Loucy (cell line): ENCODE data around the gene SCART1.

Experiments used
- H2AFZ ChIP-seq: fragments of 200-600 bp; sonication (generic); 2 replicates; pipeline ENCODE4 v1.6.0; 2016; ENCODE audit warnings: antibody characterized with exemption, mild to moderate bottlenecking, low read length, moderate library complexity
- H3F3A ChIP-seq: fragments of 200-600 bp; 2 replicates; pipeline ENCODE4 v1.6.0; 2016; ENCODE audit warnings: antibody characterized with exemption, low read depth, mild to moderate bottlenecking
- H3K27me3 ChIP-seq: fragments of 200-600 bp; sonication (generic); 2 replicates; pipeline ENCODE4 v1.6.1; 2014; ENCODE audit warnings: low read length, mild to moderate bottlenecking; ENCODE audit not compliant: insufficient read depth, poor library complexity, severe bottlenecking
- H3K36me3 ChIP-seq: fragments of 200-600 bp; sonication (generic); 2 replicates; pipeline ENCODE4 v1.6.1; 2016; ENCODE audit warnings: low read length; ENCODE audit not compliant: insufficient read depth
- H3K4me1 ChIP-seq: fragments of 200-600 bp; sonication (generic); 2 replicates; pipeline ENCODE4 v1.5.1; 2014; ENCODE audit warnings: low read length, mild to moderate bottlenecking; ENCODE audit not compliant: insufficient read depth, poor library complexity, severe bottlenecking
- H3K4me2 ChIP-seq: fragments of 200-600 bp; sonication (generic); 2 replicates; pipeline ENCODE4 v1.6.0; 2014; ENCODE audit warnings: antibody characterized with exemption, low read length, low read depth, mild to moderate bottlenecking; ENCODE audit not compliant: poor library complexity, severe bottlenecking
- H3K4me3 ChIP-seq: fragments of 200-600 bp; sonication (generic); 2 replicates; pipeline ENCODE4 v1.5.1; 2014; ENCODE audit warnings: low read length, mild to moderate bottlenecking, mixed read lengths; ENCODE audit not compliant: poor library complexity, severe bottlenecking
- H3K79me2 ChIP-seq: fragments of 200-600 bp; sonication (generic); 2 replicates; pipeline ENCODE4 v1.6.1; 2014; ENCODE audit warnings: low read length; ENCODE audit not compliant: insufficient read depth
- H3K9ac ChIP-seq: fragments of 200-600 bp; sonication (generic); 2 replicates; pipeline ENCODE4 v1.6.0; 2014; ENCODE audit warnings: mild to moderate bottlenecking, low read depth, low read length, moderate library complexity; ENCODE audit not compliant: poor library complexity, severe bottlenecking
- H3K9me2 ChIP-seq: fragments of 200-600 bp; sonication (generic); replicated peaks from 2 replicates; pipeline ENCODE4 v1.6.1; 2016; ENCODE audit warnings: low read depth, low read length, mixed read lengths
- H3K9me3 ChIP-seq: fragments of 200-600 bp; sonication (generic); 2 replicates; pipeline ENCODE4 v1.6.1; 2014; ENCODE audit warnings: mild to moderate bottlenecking, antibody characterized with exemption, low read length, low read depth; ENCODE audit not compliant: insufficient read depth
- H4K20me1 ChIP-seq: fragments of 200-600 bp; sonication (generic); 2 replicates; pipeline ENCODE4 v1.6.0; 2014; ENCODE audit warnings: antibody characterized with exemption, low read length, mild to moderate bottlenecking; ENCODE audit not compliant: insufficient read depth, poor library complexity, severe bottlenecking
- CTCF ChIP-seq: fragments of 200-600 bp; sonication (generic); conservative IDR thresholded peaks from 2 replicates; pipeline ENCODE4 v1.5.1; 2014; ENCODE audit warnings: mild to moderate bottlenecking, antibody characterized with exemption, low read length
- EZH2phosphoT487 ChIP-seq: fragments of 200-600 bp; IDR thresholded peaks from 2 replicates; pipeline ENCODE4 v1.6.1; 2018; ENCODE audit warnings: antibody characterized with exemption, mild to moderate bottlenecking, moderate library complexity, borderline replicate concordance

SCART1 gene

GRCh38 chr10:133458021-133458709 is 4.4 kb downstream of the SCART1 start:
- Histone ChIP-seq H3K4me1 (peaks cover 26% of the 10 kb centered on the region), H3K4me3 (peak overlapping the region; percentile 27), H3K9ac (no peak overlapping the region), H4K20me1 (peaks cover 11% of the 10 kb centered on the region), H2AFZ (no peak overlapping the region), H3K9me3 (no peaks in the 10 kb centered on the region), H3K4me2 (peak overlapping the region; percentile 5), H3K36me3 (no peaks in the 10 kb centered on the region), H3K79me2 (peaks cover 54% of the 10 kb centered on the region), H3K27me3 (no peaks in the 10 kb centered on the region), H3F3A (no peaks in the 10 kb centered on the region), H3K9me2 (no peaks in the 10 kb centered on the region)
- no peak for TF ChIP-seq EZH2phosphoT487
- no peak for TF ChIP-seq CTCF

DNA sequence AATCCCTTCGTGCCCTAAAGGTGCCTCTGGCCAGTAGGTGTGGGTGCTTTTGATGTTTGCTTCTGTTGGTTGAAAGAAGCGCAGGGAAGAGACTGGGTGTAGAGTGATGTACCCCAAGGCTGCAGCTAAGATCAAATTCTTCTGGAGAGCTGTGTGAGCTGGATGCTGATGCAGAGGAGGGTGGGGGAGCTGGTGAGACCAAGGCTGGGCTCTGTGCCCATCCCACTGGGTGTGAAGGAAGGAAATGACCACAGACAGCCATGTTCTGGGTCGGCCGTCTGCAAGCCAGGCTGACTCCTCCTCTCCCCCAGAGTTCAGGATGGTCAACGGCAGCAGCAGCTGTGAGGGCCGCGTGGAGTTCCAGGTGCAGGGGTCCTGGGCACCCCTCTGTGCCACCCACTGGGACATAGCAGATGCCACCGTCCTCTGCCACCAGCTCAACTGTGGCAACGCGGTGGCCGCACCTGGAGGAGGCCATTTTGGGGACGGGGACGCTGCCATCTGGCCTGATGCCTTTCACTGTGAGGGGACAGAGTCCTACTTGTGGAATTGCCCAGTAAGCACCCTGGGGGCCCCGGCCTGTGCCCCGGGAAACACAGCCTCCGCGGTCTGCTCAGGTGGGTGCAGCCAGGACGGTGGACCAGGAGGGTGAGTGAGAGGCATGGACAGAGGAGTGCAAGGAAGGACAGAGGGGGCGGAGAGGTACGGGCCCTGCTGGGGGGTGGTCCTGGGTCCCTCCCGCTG is 5.1 kb downstream of the SCART1 start:
- H2AFZ ChIP-seq: no peak overlapping the region
- H3F3A ChIP-seq: no peaks in the 10 kb centered on the region
- H4K20me1 ChIP-seq: peaks cover 11% of the 10 kb centered on the region
- peak overlapping the region; percentile 5 for H3K4me2 ChIP-seq
- peaks cover 29% of the 10 kb centered on the region for H3K4me1 ChIP-seq
- no peak overlapping the region for H3K9ac ChIP-seq
- no peaks in the 10 kb centered on the region for H3K9me3 ChIP-seq
- H3K9me2 ChIP-seq: no peaks in the 10 kb centered on the region
- no peak for TF ChIP-seq EZH2phosphoT487
- no peak for TF ChIP-seq CTCF
- H3K27me3 ChIP-seq: no peaks in the 10 kb centered on the region
- peak overlapping the region; percentile 27 for H3K4me3 ChIP-seq
- H3K79me2 ChIP-seq: peaks cover 58% of the 10 kb centered on the region
- H3K36me3 ChIP-seq: no peaks in the 10 kb centered on the region; the same call in 1 of the 2 replicates

DNA sequence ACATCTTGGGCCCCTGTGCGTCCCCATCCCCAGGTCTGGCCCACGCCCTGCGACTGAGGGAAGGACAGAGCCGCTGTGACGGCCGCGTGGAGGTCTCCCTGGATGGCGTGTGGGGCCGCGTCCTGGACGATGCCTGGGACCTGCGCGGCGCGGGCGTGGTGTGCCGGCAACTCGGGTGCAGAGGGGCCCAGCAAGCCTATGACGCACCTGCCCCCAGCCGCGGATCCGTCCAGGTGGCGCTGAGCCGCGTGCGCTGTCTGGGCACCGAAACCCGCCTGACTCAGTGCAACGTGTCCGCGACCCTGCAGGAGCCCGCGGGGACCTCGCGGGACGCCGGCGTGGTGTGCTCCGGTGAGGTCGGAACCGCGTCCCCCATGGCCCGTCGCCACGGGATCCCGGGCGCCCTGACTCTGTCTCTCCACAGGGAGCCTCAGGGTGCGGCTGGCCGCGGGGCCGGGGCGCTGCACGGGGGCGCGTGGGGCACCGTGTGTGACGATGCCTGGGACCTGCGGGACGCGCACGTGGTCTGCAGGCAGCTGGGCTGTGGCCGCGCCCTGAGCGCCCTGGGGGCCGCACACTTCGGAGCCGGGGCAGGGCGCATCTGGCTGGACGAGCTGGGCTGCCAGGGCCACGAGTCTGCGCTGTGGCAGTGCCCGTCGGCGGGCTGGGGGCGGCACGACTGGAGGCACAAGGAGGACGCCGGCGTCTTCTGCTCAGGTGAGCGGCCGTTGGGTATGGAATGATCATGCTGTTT is 5.9 kb downstream of the SCART1 start:
- Histone ChIP-seq H3K9me2 (no peaks in the 10 kb centered on the region), H3K27me3 (no peaks in the 10 kb centered on the region), H3K4me3 (no peak overlapping the region), H3K79me2 (peaks cover 53% of the 10 kb centered on the region), H2AFZ (no peak overlapping the region), H3K36me3 (no peaks in the 10 kb centered on the region; the same call in 1 of the 2 replicates), H3K9ac (no peak overlapping the region), H4K20me1 (peaks cover 11% of the 10 kb centered on the region), H3K4me2 (no peak overlapping the region), H3F3A (no peaks in the 10 kb centered on the region), H3K4me1 (peaks cover 25% of the 10 kb centered on the region), H3K9me3 (no peaks in the 10 kb centered on the region)
- TF ChIP-seq CTCF: no peak
- no peak for TF ChIP-seq EZH2phosphoT487
